Measurements from ENCODE around the gene ASS1. TPM values are rescaled to one million over a fixed set of nuclear protein-coding genes. Genes with fewer than 3 reads are reported as not detected.

Gene ASS1
- total and polyA plus RNA-seq, 10 donors: 15.4 to 37.4 (median 26.6) TPM

GRCh38 chr9:130498918-130499698, 54.3 kb downstream of the ASS1 start:
- H3K4me1 ChIP-seq: no peaks in the 10 kb centered on the region
- peaks cover 0 to 28% (median 0%) of the 10 kb centered on the region in 6 donors for H3K36me3 ChIP-seq
- 74 to 84% (median 75%) methylated on average over 5 to 9 of the region's 9 CpGs for WGBS, 5 donors
- H3K9me3 ChIP-seq: peaks cover 0 to 17% (median 9%) of the 10 kb centered on the region in 8 donors
- DNase-seq: no peak
- H3K27ac ChIP-seq: no peak overlapping the region
- intact Hi-C loops (cut with DNase I; ENCODE audit: low total_unique reads): no loop called here
- H3K4me3 ChIP-seq: no peak overlapping the region
- peaks cover 0 to 13% (median 0%) of the 10 kb centered on the region in 7 donors for H3K27me3 ChIP-seq (replicated peaks in 1 of 7)
- no peak for TF ChIP-seq POLR2AphosphoS5 (IDR thresholded peaks at IDR 0.05)
- no peak for TF ChIP-seq POLR2A (IDR thresholded peaks at IDR 0.05)
- no peak for TF ChIP-seq CTCF (IDR thresholded peaks at IDR 0.05 in 8 of 11, conservative IDR thresholded peaks at IDR 0.05 in 3 of 11)

DNA sequence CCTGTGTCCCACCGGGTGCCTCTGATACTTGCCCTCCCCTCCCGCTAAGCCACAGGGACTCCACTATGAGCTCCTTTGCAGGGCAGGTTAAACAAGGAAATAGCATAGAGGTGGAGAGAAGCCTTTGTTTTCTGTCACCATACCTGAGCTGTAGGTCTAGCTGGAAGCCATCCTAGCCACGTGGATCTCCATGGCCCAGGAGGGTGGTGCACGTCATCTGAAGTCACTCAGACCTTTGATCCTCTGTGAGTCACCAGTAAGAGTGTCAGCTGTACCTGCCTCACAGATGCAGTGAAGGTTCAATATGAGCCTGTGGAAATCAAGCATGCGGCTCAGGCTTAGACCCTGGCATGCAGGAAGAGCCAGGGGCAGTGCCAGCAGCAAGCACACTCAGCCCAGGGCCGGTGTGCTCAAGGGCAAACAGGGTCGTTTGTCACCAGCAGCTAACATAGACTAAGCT, 55.1 kb downstream of the ASS1 start:
- intact Hi-C loops (cut with DNase I; ENCODE audit: low total_unique reads): no loop called here

DNA sequence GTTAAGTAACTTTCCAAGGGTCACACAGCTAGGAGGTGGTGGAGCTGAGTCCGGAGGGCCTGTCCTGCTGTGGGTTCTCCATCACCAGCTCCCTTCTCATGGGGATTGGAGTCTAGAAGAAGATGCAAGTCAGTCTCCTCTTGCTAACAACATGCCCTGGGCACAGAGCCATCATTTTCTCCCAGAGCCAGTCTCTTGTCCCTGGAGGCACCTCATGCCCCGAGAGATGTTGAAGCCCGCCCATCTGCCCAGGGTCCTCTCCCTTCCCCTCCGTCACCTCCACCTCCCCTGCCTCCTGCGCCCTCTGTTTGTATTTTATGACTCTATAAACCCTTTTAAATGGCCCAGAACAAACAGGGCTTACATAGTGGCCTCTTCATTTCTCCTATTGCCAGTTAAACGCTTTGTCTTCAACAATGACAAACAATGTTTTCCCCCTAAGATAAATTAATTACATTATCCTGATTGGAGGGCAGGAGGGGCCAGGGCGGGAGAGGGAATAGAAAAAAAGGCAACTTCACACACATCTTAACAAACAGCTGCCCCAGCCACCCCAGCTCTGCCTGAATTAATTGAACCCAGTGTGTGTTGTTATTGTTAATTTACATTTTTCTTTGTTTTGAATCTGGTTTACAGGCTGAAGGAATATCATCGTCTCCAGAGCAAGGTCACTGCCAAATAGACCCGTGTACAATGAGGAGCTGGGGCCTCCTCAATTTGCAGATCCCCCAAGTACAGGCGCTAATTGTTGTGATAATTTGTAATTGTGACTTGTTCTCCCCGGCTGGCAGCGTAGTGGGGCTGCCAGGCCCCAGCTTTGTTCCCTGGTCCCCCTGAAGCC, 55.8 kb downstream of the ASS1 start:
- Histone ChIP-seq H3K4me1 (no peaks in the 10 kb centered on the region), H3K4me3 (no peak overlapping the region), H3K27ac (no peak overlapping the region), H3K27me3 (replicated peaks in 1 of 7) (peaks cover 0 to 3% (median 0%) of the 10 kb centered on the region in 7 donors), H3K36me3 (peaks cover 0 to 17% (median 0%) of the 10 kb centered on the region in 6 donors), H3K9me3 (peaks cover 0 to 3% (median 0%) of the 10 kb centered on the region in 8 donors)
- WGBS, 5 donors: 75 to 82% (median 79%) methylated on average over 12 of the region's 12 CpGs
- TF ChIP-seq CTCF (IDR thresholded peaks at IDR 0.05 in 8 of 11, conservative IDR thresholded peaks at IDR 0.05 in 3 of 11) (no peak), POLR2AphosphoS5 (IDR thresholded peaks at IDR 0.05) (no peak), POLR2A (IDR thresholded peaks at IDR 0.05) (no peak)
- intact Hi-C loops (cut with DNase I; ENCODE audit: low total_unique reads): no loop called here
- DNase-seq: no peak

More for the DNA sequence above, 55.1 kb downstream of the ASS1 start:
- DNase-seq: no peak
- no peaks in the 10 kb centered on the region for H3K4me1 ChIP-seq
- H3K36me3 ChIP-seq: peaks cover 0 to 21% (median 0%) of the 10 kb centered on the region in 6 donors
- no peak overlapping the region for H3K27ac ChIP-seq
- WGBS, 5 donors: 71 to 81% (median 75%) methylated on average over 5 to 7 of the region's 7 CpGs
- H3K4me3 ChIP-seq: no peak overlapping the region
- peaks cover 0 to 10% (median 3%) of the 10 kb centered on the region in 8 donors for H3K9me3 ChIP-seq
- peaks cover 0 to 6% (median 0%) of the 10 kb centered on the region in 7 donors for H3K27me3 ChIP-seq (replicated peaks in 1 of 7)
- TF ChIP-seq POLR2AphosphoS5 (IDR thresholded peaks at IDR 0.05) (no peak), CTCF (IDR thresholded peaks at IDR 0.05 in 8 of 11, conservative IDR thresholded peaks at IDR 0.05 in 3 of 11) (no peak), POLR2A (IDR thresholded peaks at IDR 0.05) (no peak)

All from spleen (tissue), 11 donors.